Measurements from ENCODE around the gene ANKRD13D.
A peak's percentile ranks its signal among the peaks of the same experiment; 100 is the strongest.

ANKRD13D gene

DNA sequence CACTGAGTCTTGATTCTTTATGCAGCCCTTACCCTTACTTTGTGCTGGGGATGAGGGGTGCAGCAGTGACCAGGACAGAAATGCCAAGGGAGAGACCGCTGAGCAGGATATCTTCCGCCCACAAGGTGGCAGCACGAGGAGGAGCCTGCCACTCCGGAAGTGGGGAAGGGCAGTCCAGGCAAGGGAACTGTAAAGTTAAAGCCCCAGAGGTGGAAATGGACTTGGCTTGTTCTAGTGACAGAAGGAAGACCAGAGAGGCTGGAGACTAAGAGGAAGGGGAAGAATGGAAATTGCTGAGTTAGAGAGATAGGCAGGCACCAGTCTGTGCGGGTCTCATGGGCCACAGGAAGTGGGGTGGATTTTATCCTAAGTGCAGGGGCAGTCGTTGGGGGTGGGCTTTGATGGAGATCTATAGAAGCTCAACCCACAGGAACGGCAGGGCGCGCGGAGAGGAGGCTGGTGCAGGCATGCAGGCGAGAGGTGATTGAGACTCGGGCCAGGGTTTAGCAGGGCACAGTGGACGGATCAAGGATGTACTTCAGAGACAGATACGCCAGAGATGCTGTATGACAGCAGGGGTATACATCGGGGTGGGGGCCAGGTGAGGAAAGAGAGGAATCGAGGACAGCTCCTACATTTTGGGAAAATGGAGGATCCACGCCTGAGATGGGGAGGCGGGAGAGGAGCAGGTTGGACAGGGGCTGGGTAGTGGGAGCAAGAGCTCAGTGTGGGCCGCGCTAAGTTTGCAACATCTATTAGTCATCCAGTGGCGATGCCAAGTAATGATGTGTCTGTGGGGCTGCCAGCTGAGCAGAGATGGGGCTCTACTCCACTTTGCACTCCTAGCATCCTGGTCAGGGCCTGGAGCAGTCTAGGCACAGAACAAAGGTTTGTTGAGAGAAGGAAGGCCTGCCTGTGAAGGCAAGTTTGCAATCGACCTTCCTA lies 26.1 kb upstream of the ANKRD13D start:
- DNase-seq, result peak; percentile 67 to 91

DNA sequence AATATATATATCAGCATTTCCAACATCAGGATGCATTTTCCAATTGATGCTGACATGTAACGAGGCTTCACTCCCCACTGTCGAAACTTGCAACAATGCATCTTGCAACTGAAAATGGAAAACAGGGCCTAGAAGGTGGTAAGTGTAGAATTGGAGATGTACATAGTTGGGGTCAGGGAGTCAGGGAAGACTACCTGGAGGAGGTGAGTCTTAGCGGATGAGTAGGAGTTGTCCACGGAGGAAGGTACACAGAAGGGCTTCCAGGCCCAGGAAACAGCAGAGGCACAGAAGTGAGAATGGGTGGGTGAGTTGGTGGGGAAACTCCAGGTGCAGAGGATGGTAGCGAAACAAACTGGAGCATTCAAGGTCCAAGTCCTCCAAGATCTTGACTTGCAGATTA lies 24.8 kb upstream of the ANKRD13D start:
- no peak for DNase-seq

GRCh38 chr11:67264877-67265632 lies 24.0 kb upstream of the ANKRD13D start:
- DNase-seq, result no peak

DNA sequence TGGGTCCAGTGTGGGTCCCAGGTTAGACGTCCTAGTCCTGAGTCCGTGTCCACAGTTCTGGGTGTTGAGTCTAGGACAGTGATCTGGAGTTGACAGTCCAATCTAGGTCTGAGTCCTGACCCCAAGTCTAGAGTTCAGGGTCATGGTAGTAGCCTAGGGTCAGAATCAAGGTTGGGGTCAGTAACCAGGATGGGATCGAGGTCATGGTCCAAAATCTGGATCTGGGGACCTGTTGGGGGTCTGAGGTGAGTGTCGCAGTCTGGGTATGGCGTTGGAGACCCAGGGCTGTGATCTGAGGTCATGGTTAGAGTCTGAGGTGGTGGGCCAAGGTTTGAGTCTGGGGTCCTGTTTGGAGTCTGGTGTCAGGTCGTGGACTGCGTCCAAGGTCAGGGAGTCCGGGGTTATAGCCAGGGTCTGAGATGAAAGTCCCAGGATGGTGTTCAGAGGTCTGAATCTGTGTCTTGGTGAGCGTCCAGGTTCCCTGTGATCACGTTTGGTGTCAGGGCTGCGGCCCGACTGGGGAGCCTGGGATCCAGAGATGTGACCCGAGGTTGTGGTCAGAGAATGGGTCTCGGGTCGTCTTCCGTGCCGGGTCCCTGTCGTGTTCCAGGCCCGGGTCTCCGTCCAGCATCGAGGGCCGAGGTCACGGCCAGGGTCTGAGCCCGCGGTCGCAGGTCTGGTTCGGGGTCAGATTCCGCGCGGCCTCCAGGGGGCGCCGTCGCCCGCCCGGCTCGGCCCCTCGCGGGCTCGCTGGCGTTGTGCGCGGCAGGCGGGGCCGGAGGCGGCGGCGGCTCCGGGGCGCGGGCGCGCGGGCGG lies 23.3 kb upstream of the ANKRD13D start:
- DNase-seq, result peak in 1 of 2 experiments; percentile 86

GRCh38 chr11:67266449-67267187 lies 22.5 kb upstream of the ANKRD13D start, which contains the start of gene GRK2:
Gene GRK2, plus strand, starts transcription at chr11:67266473. Its CDS starts 227 bp downstream, at chr11:67266700.
- DNase-seq, result peak in 1 of 2 experiments; percentile 81

DNA sequence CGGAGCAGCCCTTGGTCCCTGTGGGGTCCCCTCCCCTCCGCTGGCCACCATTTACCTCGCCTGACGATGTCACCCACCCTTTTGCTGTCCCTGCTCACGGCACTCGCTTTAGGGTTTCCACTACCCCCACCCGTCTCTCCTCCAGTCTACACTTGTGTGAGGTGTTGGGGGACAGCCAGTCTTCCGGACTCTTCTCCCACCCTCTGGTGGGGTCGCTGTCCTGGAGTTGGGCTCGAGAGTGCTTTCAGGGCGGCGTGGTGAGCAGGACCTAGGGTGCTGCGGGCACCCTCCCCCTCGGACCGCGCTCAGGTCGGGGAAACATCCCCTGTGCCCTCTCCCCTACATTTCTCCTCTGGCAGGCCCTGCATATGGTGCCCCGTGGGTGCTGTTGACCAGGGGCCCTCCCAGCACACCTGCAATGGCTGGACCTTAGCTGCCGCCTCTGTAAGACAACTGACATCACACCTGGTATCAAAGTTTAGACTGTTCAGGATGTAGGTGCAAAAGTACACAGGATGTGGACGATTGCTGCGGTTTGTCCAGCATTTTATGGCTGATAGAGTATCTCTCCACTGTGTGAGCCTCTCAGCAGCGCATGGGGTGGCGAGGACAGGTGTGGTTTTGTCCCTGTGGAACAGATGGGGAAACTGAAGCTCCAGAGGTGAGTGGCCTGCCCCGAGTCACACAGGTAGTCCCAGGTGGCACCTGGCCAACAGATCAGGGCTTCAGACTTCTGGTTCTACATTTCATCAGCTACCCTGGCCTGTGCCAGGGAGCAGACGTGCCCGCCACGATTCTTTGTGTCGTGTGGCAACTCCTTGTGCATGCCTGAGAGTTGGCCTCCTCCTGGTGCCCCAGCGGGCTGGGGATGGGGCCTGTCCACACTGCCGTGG lies 21.7 kb upstream of the ANKRD13D start:
- peak in 1 of 2 experiments; percentile 50 for DNase-seq

DNA sequence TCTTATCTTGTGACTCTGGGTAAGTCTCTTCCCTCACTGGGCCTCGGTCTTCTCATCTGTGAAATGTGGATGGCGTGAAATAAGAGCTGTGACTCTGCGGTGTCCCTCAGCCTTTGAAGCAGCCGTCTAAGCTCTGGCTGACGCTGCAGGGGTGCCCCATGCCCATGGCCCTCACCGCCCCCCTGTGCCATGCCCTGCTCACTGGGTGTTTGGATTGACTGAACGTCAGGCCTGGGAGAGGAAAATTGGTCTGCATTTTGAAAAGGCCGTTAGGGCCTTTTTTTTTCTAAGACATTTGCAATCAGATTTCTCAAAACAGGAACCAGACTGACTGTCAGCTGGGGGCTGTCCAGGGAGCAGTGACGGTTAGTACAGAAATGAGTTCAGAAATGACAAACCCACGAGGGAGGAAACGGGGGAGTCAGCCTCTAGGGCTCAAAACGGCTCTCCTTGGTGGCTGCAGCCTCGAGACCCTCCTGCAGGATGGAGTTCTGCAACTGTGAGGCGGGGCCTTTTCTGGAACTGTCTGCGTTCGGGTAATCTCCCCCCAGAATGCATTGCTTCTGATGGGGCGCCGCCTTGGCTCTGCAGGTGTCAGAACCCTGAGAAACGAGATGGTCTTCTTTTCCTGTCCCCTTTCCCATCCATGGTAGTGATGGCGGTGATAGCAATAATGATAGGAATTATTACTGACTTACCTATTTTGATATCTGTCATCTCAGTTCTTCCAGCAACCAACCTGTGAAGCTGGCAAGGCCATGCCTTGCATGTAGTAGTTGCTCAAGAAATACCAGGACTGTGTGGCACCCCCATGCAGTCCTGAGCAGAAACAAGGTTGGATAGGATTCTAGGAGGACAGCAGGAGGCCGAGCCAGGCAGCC lies 20.8 kb upstream of the ANKRD13D start:
- DNase-seq, result no peak

DNA sequence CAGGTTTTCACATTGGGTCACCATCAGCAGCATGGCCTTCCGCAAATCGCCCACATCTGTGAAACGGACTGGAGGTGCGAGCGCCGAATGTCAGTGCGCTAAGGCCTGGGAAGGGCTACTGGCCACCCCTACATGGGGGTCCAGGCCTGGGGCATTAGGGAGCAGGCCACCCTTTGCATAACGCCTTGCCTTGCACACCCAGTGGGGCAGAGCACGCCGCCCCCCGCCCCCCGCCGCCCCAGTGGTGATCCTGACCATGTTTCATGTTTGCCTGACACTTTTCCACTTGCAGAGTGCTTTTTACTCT lies 20.2 kb upstream of the ANKRD13D start:
- no peak for DNase-seq

- no peak for DNase-seq
Measured at GRCh38 chr11:67269401-67270255, 19.5 kb upstream of the ANKRD13D start.

- DNase-seq, result no peak
Measured at GRCh38 chr11:67270256-67271204, 18.6 kb upstream of the ANKRD13D start.

DNA sequence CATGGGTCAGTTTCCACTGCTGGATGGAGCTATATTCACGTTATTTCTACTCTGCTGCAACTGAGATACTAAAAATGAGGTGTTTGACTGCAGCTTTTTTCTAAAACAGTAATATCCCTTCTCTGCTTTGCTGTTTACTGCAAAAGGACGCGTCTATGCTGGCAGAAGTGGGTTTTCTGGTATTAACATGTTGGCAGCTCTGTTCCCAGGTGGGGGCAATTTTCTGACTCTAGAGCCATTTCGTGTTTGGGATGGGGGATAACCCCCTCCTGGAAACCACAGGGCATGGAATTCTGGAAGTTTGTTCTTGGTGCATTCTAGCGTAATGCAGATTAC lies 17.9 kb upstream of the ANKRD13D start:
- DNase-seq, result no peak

- peak; percentile 65 to 82 for DNase-seq
Measured at GRCh38 chr11:67271541-67272284, 17.4 kb upstream of the ANKRD13D start.

DNA sequence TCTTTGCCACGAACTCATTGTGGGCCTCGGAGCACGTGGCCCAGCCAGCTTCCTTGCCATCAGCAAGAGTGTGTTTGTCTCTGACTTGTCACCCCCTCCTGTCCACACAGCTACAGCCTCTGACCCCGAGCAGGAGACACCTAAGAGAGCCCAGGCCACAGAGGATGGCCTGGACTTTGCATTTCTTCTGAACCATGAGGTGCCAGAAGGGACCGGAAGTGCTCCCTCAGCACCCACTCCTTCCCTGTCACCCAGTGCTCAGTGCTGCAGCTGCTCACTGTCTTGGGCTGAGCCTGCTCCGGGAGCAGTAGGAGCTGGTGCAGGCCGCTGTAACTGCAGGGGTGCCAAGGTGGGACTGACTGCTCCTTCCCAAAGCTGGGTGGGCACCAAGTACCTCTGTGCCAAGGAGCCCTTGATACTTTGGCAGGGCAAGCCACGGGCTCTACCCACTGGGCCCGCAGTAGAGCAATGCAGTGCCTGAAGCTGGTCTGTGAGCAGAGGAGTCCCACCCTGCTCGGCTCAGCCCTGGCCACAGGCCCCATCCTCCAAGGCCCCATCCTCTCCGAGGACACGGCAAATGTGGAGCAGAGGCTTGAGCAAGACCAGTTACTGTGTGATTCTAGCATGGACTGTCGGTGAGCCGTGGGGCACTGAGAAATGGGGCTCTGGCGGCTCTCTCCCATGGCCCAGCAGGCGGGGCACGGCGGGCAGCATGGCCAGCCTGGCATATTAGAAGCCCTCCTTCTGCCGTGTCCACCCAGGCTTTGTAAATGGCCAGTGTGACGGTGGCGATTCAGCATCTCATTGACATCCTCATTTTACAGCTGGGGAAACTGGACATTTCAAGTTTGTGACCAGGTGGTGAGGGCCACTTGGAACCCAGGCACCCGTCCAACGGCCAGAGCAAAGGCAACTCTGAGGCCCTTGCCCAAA lies 16.5 kb upstream of the ANKRD13D start:
- no peak for DNase-seq

DNA sequence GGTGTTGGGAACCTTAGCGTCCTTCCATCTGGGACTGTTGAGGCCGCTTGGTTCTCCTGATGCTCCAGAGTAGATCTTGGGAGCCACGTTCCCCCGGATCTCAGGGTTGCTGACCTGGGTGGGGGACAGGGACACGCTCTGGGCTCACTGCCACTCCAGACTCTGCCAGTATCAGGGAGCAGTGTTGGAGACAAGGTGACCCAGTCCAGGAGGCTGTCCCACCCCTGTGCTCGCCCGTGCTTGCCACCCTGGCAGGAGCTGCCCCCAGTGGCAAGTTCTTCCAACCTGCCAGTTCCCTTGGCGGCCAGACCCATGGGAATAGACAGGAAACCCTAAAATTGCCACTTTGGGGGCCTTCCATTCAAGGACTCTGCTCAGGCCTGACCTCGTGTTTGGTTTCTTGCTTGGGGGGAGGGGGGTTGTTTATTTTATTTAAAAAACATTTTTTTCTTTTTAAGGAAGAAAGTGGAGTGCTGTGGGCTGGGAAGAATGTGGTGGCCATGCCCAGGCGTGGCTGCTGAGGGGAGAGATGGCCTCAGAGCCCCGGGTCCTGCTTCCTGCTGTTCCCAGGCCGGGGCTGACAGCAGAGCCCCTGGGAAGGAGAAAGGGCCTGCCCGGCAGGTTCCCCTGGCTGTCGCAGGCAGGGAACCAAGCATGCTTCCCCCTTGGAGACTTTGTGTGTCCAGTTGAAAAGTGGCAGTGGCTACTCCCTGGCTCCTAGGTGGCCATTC lies 15.7 kb upstream of the ANKRD13D start:
- no peak for DNase-seq

Data from NCI-H526 (cell line).